ENCODE measurements around the gene SCARF2.
"Not testable (repeated sequence)": the region's sequence is repeated elsewhere in the genome, so short reads cannot be mapped to it uniquely, and the experiment has no call there.

Gene SCARF2, protein sequence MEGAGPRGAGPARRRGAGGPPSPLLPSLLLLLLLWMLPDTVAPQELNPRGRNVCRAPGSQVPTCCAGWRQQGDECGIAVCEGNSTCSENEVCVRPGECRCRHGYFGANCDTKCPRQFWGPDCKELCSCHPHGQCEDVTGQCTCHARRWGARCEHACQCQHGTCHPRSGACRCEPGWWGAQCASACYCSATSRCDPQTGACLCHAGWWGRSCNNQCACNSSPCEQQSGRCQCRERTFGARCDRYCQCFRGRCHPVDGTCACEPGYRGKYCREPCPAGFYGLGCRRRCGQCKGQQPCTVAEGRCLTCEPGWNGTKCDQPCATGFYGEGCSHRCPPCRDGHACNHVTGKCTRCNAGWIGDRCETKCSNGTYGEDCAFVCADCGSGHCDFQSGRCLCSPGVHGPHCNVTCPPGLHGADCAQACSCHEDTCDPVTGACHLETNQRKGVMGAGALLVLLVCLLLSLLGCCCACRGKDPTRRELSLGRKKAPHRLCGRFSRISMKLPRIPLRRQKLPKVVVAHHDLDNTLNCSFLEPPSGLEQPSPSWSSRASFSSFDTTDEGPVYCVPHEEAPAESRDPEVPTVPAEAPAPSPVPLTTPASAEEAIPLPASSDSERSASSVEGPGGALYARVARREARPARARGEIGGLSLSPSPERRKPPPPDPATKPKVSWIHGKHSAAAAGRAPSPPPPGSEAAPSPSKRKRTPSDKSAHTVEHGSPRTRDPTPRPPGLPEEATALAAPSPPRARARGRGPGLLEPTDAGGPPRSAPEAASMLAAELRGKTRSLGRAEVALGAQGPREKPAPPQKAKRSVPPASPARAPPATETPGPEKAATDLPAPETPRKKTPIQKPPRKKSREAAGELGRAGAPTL

DNA sequence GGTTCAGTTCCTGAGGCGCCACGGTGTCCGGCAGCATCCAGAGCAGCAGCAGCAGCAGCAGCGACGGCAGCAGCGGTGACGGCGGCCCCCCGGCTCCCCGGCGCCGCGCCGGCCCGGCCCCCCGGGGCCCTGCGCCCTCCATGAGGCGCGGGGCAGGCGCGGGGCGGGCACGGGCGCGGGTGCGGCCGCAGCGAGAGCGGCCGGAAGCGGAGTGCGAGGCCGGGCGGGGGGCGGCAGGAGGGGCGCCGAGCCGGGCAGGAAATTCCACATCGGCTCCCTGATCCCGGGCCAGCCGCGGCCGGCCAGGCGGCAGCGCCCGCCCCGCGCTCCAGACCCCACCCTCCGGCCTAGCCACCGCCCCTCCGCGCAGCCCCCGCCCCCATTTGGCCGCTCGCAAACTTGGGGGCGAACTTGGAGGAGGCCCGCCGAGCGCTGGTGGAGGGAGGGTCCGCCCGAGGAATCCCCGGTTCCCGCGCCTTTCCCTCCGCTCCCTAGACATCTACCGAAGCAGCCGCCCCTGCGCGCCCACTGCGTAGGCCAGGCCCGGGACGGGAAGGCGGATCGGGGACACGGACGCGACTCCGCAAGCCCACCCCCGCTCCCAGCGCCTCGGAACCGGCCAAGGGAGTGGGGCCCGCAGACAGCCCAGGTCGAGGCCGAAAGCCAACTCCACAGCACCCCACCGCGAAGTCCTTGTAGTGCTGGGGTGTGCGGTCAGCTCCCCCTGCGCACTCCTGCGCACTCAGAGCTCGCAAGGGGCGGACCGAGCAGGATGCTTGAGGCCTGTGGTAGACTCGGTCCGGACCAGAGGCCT is at the start of gene SCARF2:
TSS of gene SCARF2 (minus strand) at position 213 of the 814 bp plus-strand sequence. CDS start at position 142, 71 bp downstream.
- no peak for DNase-seq

DNA sequence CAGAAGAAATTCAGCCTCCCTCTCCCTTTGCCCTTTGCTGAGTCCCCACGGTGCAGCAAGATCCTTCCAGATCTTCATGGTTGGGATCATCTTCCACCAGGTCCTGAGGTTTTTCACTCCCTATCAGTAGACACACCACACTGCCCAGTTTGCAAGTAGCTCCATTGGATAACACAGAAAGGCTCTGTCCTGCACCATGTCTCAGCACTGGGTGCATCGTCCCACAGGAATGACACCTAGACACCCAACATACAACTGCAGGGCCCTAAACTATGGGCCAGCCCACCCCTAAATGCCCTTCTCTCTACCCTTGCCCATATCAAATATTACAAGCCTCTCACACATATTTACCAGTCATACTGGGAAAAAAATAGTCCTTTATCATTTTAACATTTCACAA is 48.6 kb upstream of the SCARF2 start:
- DNase-seq: no peak

DNA sequence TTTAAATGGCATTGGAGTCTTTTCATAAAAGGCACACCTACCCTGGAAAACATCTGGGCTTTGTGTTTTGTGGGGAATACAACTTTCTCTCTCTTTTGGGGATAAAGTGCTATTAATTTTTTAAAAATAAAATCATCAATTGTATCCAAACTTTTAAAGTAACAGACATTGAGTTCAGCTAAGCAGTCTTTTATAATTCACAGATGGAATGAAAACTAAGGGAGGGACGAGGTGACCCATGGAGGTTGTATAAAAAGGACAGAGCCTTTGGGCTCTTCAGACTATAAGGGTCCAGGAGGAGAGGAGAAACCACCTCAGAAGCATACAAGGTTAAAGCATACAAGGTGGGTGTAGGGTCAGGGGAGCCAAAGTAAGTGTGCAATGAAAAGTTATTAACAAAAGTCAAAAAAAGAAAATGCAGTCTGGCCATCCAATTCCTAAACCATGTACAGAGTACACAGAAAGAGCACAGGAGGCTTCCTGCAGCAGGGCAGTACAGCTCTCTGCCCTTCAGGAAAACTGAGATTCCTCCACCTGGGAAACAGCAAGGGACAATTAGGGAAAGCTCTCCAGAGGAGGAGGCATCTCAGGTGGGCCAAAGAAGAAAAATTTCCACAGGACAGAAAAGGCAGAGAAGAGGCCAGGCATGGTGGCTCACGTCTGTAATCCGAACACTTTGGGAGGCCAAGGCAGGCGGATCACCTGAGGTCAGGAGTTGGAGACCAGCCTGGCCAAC is 47.5 kb upstream of the SCARF2 start:
- no peak for DNase-seq

DNA sequence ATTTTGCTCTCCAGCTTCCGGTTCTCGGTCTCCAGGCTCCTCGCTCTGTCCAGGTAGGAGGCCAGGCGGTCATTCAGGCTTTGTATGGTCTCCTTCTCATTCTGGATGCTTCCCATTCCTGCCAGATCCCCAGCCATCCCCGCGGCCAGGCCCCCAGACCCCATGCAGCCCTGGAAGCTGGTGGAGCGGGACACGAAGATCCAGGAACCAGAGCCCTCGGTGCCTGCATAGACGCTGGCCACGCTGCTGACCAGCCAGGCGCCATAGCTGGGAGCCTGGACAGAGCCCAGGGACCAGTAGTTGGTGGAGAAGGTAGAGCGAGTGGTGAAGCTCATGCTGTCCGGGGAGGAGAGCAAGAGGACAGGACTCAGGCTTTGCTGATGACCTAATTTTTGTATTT is 46.1 kb upstream of the SCARF2 start:
- no peak for DNase-seq

DNA sequence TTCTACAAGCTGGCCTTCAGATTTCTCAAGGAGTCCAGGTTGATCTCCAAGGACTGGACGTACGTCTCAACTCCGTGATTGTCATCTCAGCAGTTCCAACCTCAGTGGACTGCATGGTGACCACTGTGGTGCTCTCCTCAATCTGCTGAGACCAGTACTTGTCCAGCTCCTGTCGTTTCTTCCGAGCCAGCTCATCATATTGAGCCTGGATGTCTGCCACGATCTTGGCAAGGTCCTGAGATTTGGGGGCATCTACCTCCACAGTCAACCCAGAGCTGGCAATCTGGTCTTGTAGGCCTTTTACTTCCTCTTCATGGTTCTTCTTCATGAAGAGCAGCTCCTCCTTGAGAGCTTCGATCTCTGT is 45.5 kb upstream of the SCARF2 start:
- not testable (repeated sequence) for DNase-seq

DNA sequence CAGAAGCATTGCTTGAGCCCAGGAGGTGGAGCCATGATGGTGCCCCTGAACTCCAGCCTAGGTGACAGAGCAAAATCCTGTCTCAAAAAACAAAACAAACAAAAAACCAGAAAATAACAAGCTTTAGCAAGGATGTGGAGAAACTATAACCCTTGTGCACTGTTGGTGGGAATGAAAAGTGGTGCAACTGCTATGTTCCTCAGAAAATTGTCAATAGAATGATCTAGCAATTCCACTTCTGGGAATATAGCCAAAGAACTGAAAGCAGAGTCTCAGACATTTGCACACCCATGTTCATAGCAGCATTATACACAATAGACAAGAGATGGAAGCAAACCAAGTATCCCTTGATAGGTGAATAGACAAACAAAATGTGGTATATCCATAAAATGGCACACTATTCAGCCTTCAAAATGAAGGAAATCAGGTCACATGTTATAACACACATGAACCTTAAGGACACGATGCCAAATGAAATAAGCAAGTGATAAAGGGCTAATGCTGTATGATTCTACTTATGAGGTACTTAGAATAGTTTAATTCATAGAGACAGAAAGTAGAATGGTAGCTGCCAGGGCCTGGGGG is 42.1 kb upstream of the SCARF2 start:
- DNase-seq: no peak

DNA sequence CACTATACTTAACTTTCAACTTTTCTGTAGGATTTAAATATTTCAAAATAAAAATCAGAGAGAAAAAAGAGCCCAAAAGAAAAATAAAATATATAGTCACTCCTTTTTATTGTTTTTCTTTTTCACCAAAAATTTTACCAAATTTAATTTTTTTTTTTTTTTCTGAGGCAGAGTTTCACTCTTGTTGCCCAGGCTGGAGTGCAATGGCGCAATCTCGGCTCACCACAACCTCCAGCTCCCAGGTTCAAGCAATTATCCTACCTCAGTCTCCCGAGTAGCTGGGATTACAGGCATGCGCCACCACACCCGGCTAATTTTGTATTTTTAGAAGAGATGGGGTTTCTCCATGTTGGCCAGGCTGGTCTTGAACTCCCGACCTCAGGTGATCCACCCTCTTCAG is 40.4 kb upstream of the SCARF2 start:
- DNase-seq: not testable (repeated sequence)

DNA sequence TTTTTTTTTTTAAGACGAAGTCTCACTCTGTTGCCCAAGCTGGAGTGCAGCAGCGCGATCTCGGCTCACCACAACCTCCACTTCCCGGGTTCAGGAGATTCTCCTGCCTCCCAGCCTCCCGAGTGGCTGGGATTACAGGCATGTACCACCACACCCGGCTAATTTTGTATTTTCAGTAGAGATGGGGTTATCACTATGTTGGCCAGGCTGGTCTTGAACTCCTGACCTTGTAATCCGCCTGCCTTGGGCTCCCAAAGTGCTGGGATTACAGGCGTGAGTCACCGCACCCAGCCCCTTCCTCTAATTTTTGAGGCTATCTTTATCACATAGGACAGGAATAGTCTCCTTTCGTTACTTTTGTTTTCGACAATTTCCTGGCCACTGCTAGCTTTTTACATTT is 37.9 kb upstream of the SCARF2 start:
- DNase-seq: not testable (repeated sequence)

DNA sequence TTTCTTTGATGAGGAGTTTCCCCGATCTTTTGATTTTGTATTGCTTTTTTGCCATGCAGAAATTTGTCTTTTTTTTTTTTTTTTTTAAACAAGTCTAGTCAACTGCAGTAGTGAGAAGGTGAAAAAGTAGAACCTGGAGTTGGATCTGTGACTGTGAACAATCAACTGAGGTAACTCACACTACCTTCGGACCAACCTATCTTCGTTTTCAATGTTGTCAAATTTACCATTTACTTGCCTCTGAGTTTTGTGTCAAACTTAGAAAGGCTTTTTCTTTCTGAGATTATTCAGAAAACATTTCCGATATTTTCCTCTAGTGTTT is 37.5 kb upstream of the SCARF2 start:
- DNase-seq: no peak

DNA sequence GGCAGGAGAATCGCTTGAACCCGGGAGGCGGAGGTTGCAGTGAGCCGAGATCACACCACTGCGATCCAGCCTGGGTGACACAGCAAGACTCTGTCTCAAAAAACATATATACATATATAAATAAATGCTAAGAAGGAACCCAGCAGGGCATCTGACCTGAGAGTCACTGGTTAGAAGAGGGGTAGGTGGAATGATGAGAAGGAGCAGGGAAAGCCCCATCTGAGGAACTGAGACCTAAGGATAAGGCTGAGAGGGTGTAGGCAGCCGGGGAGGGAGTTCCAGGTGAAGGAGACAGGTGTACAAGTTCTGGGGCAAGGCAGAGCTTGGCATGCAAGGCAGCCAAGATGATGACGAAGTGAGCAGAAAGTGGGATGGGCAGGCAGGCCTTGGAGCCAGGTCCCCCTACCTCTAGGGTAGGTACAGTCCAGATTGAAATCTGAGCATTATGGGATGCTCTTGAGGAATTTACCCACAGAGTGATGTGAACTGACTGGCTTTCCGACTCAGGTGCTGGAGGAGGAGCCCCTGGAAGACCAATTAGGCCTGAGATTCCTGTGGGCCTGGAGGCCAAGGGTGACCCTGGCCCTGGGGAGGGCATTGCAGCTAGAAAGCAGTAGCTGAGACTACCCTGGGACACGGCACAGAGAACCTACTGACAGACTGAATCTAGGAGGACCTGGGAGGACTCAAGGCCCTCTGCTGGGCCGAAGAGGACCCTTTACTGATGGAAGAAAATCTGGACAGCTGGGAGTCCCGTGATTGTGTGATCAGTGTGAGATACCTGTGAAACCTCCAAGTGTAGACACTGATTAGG is 35.2 kb upstream of the SCARF2 start:
- no peak for DNase-seq

DNA sequence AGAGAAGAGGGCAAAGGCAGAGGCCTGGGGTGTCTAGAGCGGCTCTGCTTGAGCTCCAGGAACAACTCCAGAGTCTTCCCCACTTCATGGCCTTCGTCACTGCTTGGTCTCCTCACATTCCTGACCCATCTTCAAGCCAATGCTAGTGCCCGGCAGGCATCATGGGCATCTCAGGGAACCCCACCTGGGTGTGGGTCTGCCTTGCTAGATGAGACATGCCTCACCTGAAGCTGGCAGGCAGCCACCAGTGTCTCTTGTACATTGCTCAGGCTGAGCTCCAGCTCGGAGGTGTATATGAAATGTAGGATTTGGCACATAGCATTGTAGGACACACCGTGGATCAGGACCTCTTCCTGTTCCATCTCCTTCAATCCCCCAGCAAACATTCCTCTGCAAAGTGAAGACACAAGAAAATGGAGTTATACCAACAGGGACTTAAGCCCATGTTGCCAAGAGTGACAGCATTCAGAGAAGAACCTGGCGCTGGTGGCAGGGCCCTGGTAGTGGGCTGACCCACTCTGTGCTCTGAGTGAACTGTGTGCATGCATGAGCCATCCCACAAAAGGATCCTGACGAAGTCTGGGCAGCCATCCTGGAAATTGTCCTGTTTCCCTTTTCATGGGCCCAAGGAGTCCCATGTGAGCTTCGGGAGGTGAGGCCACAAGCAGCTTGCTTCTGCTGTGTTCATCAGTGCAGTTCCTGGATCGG is 33.7 kb upstream of the SCARF2 start:
- no peak for DNase-seq

DNA sequence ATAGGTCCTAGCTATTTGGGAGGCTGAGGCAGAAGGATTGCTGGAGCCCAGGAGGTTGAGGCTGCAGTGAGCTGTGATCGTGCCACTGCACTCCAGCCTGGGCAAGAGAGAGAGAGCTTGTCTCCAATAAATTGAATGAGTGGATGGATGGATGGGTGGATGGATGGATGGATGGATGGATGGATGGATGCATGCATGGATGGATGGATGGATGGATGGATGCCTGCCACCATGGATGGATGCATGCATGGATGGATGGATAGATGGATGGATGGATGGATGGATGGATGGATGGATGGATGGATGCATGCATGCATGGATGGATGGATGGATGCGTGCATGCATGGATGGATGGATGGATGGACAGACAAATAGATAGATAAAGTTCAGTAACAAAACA is 32.9 kb upstream of the SCARF2 start:
- not testable (repeated sequence) for DNase-seq

DNA sequence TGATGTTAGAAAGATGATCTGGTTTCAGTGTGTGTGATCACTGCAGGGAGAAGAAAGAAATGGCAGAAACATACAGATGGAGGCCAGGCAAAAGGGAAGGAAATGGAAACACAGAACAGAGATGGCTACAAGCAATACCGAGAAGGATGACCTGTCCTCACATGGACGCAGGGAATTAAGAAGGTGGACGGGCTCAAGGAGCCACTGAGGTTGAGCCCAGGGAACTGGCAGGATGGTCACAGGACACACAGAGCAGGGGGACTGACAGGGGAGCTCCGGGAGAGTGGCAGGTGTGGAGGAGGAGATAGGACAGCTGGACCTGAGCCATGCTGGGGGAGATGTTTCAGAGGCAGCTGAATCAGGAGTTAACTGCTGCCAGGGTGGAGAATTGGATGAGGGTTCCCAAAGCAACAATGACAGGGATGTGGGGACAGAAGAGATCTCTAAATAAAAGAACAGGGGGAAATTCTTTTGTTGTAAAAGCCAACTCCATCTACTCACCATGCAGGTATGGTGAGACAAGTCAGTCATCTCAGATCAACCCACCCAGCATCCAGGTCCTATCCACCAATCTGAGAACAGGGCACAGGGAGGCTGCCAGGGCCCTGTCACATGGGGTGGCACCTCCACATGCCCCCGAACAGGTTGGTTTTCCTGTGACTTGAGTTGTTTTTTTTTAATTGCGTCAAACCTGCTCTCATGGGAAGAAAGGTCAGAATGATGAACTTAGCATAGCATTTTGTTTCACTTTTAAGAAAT is 31.7 kb upstream of the SCARF2 start:
- DNase-seq: no peak

DNA sequence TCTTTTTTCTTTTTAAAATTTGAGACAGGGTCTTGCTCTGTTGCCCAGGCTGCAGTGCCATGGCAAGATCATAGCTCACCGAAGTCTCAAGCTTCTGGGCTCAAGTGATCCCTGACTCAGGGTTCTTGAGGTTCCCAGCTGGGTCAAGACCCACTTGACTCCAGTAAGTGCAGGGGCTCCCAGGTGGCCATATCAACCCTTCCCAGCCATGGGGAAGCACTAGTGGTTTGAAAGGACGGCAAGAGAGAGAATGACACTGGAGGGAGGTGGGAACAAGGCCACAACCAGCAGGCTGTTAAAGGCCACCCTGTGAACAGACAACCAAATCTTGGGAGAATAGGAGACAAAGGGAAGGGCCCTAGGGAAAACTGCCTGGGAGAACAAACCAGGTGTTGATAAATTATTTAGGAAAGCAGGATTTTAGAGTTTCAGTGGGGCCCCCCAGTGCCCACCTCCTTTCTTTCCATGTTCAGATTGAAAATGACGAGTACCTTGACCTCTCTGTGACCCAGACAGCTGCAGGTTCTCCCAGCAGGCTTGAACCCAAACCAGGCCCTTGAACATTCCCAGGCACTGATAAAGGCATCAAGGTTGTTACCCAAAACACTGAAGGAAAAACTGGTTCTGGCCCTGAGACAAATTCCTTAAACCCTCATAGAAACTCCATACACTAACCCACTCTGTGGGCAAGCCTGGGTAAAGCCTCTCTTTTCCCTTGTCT is 29.2 kb upstream of the SCARF2 start:
- DNase-seq: no peak

DNA sequence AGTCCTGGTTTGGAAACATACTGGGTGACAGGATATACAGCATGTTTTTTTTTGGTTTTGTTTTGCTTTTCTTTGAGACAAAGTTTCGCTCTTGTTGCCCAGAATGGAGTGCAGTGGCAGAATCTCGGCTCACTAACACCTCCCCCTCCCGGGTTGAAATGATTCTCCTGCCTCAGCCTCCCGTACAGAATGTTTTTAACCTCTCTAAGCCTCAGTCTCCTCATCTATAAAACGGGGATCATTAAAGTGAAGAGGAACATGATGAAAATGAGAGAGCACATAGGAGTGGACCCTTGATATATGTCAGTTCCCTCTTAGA is 28.1 kb upstream of the SCARF2 start:
- no peak for DNase-seq

DNA sequence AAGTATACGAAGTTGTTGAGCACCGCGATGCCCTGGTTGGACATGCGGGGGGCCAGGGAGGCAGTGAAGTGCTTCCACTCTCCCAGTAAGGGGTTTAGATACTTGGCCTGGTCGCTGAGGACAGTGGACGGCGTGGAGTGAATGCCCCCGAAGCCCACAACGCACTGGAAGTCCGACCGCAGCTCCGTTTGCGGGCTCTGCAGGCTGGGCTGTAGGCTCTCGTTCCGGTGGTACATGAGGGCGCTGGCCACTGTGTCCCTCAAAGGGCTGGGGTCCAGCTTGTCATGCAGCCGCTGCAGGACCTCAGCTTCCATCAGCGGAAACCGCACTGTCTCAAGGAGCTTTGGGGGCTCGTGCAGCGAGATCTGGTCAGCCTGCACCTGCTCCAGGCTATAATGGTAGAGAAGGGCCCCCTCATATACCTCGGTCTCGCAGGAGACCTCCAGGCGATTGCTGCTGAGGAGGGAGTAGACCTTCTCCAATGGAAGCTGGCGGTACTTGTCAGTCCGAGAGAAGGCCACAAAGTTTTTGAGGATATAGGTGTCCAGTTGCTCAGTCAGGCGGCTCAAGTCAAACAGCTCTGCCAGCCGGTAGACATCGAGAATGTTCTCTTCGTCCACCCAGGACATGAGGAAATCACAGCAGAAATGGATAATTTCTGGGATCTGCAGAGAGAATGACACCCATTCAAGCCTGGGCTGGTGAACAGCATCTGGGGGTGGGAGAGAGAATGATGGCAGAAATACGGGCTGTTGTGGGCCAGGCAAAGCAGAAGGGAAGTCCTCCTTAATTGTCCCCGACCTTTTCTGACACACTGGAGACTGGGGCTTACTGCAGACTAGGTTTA is 27.5 kb upstream of the SCARF2 start:
- DNase-seq: no peak

DNA sequence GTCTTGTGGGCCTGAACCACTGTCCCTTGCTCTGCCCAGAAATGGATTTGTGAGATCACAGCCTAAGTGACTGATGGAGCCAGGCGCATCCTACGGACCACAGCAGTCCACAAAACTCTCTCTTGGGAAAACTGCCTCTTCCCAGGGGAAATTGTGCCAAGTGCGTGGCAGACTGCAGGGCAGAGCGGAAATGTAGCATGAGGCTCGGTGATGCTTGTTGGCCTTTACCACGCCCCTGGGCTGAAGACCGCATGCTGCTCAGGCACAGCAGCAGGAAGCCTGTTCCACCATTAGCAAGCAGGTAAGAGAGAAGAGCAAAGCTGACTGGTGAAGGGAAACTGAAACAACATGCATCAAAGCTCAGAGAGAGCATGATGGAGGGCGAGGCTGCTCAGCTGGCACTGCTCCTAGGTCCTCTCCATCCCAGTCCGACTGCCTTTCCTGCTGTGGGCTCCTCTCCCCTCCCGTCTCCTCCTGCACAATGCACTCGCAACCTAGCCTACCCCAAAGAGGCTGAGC is 26.5 kb upstream of the SCARF2 start:
- peak in 2 of 4 experiments; percentile 26 to 56 for DNase-seq

All from activated naive CD4-positive, alpha-beta T cell (primary cell).